ENCODE measurements around the gene CTXN2.

CTXN2 gene

GRCh38 chr15:48222627-48223026 is 31.2 kb downstream of the CTXN2 start:
- DNase-seq (ENCODE audit: low spot score): no peak

GRCh38 chr15:48225771-48226170 is 34.3 kb downstream of the CTXN2 start:
- DNase-seq (ENCODE audit: low spot score): no peak

- no peak for DNase-seq (ENCODE audit: low spot score)
Measured at GRCh38 chr15:48230498-48230897, 39.0 kb downstream of the CTXN2 start.

- DNase-seq (ENCODE audit: low spot score): no peak
Measured at GRCh38 chr15:48233246-48233645, 41.8 kb downstream of the CTXN2 start.

GRCh38 chr15:48239334-48239733 is 47.9 kb downstream of the CTXN2 start:
- no peak for DNase-seq (ENCODE audit: low spot score)

- DNase-seq (ENCODE audit: low spot score): no peak
Measured at GRCh38 chr15:48242015-48242414, 50.5 kb downstream of the CTXN2 start.

GRCh38 chr15:48242535-48242934 is 51.1 kb downstream of the CTXN2 start:
- DNase-seq (ENCODE audit: low spot score): no peak

GRCh38 chr15:48244921-48245320 is 53.5 kb downstream of the CTXN2 start:
- no peak for DNase-seq (ENCODE audit: low spot score)

GRCh38 chr15:48248414-48248813 is 56.9 kb downstream of the CTXN2 start:
- no peak for DNase-seq (ENCODE audit: low spot score)

GRCh38 chr15:48250640-48251076 is 59.2 kb downstream of the CTXN2 start:
- DNase-seq (ENCODE audit: low spot score): peak; percentile 69

GRCh38 chr15:48253172-48253571 is 61.7 kb downstream of the CTXN2 start:
- DNase-seq (ENCODE audit: low spot score): no peak
